Stimulated activated naive CD4-positive, alpha-beta T cell (primary cell): Measurements from ENCODE around the gene MECR.

Experiments
- DNase-seq, 6 experiments: peaks; one replicate each; lab custom pipeline; 2025; lab: John Stamatoyannopoulos, UW

MECR gene, protein sequence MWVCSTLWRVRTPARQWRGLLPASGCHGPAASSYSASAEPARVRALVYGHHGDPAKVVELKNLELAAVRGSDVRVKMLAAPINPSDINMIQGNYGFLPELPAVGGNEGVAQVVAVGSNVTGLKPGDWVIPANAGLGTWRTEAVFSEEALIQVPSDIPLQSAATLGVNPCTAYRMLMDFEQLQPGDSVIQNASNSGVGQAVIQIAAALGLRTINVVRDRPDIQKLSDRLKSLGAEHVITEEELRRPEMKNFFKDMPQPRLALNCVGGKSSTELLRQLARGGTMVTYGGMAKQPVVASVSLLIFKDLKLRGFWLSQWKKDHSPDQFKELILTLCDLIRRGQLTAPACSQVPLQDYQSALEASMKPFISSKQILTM

DNA sequence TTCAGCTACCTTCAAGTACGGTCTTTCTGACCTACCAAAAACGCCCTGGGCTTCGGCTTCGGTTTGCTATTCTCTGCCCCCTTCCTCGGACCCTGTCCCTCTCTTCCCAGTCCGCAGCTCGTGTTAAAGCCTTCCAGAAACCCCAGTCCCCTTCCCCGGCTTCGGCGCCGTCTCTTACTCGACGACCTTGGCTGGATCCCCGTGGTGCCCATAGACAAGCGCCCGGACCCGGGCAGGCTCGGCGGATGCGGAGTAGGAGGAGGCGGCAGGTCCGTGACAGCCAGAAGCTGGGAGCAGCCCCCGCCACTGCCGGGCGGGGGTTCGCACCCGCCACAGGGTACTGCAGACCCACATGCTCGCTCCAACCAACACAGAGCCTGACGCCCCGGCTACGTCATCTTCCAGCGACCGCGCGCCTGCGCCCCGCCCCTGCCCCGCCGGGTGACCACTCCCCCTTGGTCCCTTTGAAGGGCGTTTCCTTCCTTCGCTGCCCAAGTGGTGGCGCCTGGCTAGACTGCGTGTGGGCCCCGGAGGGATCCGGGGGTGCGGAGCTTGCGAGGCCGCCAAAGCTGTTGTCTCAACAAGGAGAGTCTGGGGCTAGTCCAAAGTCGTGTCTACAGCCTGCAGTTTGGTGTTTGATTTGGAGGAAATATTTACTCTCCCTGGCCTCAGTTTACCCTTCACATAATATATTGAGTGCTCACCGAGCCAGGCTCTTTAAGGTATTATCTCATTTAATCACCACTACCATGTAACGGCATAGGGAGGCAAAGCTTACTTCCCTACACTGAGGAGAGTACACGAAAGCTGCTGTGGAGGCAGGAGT is at the start of gene MECR:
TSS of gene MECR (minus strand) at position 382 of the 826 bp plus-strand sequence. CDS start at position 354, 28 bp downstream.
- peak; percentile 84 to 94 (median 90) for DNase-seq

DNA sequence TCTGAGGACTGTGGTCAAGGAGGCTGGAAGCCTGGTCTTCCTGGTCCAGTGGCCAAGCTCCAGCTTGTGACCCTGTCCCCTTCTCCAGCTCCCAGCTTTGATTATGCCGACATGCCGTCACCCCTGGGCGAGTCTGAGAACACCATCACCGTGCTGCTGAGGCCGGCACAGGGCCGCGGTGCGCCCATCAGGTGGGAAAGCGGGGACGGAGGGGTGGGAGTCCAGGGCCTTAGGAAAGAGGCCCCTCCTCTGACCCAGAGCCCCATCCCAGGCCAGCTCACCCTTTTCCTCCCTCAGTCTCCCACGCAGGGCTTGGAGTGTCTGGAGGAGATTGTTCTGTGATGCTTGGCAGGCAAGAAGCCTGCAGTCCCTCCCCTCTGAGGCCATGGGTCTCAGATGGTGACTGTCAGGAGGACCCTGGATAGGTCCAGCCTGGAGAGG is 49.2 kb upstream of the MECR start:
- no peak for DNase-seq

DNA sequence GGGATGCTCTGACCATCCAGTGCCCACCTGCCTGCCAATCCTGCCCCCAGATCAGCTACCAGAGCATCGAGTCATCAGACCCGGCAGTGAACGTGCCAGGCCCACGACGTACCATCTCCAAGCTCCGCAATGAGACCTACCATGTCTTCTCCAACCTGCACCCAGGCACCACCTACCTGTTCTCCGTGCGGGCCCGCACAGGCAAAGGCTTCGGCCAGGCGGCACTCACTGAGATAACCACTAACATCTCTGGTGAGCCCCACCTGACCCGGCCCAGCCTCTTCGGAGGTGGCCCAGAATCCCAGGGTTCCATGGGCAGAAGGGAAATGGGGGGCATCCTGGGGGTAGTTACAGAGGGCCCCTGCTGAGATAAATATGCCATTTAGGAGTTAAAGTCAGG is 48.7 kb upstream of the MECR start:
- DNase-seq = no peak

DNA sequence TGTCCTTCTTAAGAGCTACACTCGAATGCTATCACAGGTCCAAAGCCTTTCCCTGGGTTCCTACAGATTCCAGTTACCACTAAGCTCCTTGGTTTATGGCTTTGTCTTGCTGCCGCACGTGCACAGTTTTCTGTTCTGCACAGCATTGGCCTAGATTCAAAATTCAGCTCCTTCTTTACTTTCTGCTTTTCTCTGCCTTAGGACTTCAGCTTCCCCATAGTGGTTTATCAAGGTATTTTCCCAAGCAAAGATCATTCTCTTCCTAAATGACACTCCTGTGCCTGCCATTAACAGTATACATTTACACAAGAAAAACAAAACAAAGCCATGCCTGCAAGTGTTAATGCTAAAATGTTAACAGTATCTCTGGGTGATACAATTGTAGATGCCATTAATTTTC is 47.4 kb upstream of the MECR start:
- no peak for DNase-seq

DNA sequence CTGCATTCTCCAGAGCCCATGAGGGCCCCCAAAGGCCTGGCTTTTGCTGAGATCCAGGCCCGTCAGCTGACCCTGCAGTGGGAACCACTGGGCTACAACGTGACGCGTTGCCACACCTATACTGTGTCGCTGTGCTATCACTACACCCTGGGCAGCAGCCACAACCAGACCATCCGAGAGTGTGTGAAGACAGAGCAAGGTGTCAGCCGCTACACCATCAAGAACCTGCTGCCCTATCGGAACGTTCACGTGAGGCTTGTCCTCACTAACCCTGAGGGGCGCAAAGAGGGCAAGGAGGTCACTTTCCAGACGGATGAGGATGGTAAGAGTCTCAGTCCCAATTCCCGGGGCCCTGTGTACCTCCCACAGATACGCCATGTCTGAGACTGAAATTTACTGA is 44.7 kb upstream of the MECR start:
- DNase-seq = no peak

DNA sequence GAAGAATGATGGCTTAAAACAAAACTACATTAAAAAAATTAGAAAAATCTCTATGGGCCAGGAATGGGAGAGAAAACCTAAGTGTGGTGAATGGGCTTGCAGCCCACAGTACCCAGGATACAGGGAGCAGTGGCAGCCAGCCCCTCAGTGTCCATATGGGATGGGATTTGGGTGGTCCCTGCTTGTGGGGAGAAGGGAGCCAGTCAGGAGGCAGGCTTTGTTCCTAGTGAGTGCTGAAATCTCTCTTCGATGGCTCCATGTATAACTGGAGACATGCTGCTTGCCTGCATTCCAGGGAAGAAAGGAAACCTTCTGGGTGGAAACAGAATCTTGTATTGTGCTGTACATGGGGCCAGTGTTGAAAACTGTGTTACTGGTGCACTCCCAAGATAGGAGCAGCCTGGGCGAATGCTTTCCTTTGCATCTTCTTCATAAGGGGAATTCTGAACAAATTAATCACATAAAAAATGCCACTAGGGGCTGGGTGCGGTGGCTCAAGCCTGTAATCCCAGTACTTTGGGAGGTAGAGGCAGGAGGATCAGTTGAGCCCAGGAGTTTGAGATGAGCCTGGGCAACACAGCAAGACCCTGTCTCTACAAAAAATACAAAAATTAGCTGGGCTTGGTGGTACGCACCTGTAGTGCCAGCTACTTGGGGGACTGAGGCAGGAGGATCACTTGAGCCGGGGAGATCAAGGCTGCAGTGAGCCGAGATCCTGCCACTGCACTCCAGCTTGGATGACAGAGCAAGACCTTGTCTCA is 41.6 kb upstream of the MECR start:
- no peak for DNase-seq

DNA sequence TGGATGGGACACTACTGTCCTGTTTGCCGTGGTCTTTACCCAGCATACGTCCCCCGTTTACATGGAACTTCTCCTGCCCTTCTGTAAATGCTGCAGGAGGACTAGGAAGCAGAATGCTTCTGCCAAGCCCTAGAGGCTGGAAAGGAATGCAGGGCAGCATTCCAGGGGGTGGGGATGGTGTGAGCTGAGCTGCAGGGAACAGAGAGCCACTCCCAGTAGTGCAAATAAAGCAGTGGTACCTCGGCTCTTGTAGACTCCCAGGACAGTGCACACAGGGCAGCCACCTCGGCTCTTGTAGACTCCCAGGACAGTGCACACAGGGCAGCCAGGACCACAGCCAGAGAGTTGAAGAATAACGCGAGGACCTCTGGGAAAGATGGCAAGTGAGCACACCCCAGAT is 41.0 kb upstream of the MECR start:
- no peak for DNase-seq

DNA sequence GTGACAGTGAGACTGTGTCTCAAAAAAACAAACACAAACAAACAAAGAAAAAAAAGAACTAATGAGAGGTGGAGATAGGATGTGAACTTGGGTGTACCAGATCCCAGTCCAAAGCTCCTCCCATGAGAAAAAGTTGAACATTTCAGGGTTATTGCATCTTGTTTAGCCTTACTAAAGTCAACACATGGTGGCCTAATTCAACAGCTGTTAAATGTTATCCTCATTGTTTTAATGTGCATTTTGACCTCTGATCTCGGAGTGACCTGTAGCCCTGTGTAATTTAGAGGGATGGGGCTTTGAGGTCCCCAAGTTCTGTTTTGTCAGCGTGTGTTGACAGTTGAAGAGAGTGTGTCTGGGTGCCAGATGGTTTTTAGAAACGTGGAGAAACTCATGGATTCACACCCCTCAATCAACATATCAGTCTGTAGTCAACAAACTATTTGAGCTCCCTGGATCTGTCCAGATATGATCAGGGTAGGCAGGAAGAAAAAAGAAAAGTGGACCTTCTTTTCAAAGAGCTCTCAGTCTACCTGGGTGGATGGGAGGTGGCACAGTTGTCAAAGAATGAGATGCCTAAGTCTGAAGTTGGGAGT is 40.3 kb upstream of the MECR start:
- DNase-seq = no peak

DNA sequence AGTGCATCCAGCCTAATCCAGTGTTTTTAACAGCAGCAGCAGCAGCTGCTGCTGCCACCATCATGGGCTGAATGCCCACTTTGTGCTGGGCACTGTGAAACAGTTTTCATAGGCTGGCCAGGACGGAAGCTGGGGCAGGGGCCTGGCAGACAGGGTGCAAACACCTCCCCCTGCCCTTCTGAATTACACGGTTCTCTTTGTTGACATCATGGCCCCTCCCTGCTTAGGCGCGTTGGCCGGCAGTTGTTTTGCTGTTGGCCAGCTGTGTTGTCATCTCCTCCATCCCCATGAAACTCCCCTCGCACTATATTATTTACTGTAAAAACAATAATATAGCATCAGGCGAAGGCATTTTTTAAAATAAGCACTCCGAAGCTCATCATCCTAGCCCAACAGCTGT is 38.6 kb upstream of the MECR start:
- DNase-seq = no peak

DNA sequence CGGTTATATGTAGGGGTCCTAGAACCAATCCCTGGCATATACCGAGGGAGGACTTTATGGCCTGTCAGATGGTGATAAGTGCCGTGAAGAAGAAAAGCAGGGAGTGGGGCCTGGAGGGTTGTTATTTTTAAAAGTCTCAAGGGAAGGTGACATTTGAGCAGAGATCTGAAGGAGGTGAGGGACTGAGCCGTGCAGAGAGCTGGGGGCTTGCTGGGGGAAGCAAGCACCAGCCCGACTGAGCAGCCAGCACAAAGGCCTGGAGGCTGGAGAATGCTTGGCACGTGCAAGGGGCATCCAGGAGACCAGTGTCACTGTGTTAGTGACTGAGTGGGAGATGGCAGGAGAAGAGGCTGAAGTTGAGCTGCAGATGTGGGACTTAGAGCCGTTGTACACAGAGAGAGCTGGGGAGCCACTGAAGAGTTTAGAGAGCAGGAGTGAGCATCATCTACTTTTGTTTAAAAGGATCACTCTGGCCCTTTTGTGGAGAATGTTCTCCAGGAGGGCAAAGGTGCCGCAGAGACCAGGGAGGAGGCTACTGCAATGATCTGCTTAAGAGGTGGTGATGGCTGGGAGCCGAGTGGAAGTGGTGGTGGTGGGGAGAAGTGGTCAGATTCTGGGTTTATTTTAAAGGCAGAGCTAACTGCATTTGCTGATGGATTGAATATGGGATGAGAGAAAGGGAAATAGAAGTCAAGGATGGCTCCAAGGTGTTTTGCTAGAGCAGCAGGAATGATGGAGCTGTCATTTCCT is 36.8 kb upstream of the MECR start:
- no peak for DNase-seq

DNA sequence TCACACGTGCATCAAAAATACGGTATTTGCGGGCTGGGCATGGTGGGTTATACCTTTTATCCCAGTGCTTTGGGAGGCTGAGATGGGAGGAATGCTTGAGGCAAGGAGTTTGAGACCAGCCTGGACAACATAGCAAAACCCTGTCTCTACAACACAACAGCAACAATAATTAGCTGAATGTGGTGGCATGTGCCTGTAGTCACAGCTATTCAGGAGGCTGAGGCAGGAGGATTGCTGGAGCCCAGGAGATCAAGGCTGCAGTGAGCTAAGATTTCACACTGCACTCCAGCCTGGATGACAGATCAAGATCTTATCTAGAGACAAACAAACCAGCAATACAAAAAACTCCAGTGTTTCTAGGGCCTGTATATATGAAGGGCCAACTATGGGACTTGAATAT is 36.2 kb upstream of the MECR start:
- no peak for DNase-seq

DNA sequence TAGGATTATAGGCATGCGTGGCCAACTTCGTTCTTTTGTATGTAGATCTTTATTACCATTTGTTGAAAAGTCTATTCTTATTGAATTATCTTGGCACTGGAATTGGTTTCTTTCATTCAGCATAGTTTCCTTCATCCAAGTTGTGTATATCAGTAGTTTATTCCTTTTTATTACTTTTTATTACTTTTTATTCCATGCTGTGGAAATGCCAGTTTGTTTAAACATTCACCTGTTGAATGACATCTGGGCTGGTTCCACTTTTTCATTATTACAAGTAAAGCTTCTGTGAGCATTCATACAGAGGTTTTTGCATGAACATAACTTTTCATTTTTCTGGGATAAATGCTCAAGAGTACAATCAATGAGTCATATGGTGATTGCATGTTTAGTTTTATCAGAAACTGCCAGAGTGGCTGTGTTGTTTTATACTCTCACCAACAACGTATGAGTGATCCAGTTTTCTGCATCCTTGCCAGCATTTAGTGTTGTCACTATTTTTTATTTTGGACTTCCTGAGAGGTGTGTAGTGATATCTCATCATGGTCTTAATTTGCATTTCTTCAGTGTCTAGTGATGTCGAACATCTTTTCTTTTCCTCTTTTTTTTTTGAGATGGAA is 34.1 kb upstream of the MECR start:
- no peak for DNase-seq

DNA sequence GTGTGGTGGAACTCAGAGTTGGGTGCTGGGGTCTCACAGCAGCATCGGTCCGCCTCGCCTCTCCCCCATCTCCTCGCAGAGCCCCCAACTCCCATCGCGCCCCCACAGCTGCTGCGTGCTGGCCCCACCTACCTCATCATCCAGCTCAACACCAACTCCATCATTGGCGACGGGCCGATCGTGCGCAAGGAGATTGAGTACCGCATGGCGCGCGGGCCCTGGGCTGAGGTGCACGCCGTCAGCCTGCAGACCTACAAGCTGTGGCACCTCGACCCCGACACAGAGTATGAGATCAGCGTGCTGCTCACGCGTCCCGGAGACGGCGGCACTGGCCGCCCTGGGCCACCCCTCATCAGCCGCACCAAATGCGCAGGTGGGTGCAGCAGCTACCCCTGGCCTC is 29.8 kb upstream of the MECR start:
- DNase-seq = no peak

DNA sequence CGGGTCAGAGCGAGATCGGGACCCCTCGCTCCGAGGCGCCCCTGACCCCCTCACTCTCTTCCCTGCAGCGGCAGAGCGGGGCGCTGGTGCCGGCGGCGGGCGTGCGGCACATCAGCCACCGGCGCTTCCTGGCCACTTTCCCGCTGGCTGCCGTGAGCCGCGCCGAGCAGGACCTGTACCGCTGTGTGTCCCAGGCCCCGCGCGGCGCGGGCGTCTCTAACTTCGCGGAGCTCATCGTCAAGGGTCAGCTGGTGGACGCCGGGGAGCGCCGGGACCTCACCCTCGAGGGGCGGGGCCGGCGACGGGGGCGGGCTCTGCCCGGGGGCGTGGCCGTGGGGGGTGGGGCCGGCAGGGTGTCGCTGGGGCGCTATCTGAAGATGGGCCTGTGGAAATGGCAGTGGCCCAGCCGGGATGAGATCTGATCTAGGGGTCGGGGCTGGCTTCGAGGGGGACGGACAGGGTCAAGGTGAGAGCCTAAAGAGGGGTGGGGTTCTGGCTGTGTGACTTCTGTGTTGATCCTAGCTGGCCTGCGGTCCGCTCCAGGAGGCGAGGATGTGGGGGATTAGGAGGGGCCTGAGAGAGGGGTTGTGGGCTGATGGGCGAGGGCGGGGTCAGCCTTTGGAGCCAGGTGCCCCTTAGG is 29.2 kb upstream of the MECR start:
- DNase-seq = peak in 3 of 6 experiments; percentile 12 to 31 (median 26)

DNA sequence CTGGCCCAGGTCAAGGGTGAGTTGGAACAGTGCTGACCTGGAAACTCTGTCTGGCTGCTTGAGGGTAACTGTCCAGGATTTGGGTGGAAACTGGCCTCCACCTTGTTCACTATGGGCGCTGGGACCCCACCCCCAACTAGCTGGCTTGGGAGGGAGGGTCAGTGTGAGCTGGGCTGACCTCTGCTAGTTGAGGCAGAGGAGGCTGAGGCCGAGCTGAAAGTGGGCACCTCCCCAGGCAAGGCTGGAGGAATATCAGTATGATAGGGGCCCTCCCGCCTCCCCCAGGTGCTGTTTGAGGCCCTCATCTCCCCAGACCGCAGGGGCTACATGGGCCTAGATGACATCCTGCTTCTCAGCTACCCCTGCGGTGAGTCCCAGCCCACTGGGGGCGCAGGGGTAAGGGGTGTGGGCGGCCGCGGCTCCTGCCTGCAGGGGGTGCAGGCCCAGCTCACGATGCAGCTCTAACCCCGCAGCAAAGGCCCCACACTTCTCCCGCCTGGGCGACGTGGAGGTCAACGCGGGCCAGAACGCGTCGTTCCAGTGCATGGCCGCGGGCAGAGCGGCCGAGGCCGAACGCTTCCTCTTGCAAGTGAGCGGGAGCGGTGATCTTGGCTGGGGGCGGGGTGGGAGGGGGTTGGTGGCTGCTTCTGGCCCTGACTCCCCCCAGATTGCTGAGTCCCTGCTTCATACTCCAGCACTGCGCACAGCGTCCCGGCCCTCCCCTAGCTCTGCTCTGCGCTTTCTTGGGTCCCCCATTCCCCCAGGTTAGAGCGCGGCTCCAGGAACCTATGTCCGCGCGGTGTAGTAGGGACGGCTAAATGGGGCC is 28.5 kb upstream of the MECR start:
- DNase-seq = peak in 1 of 6 experiments; percentile 26

DNA sequence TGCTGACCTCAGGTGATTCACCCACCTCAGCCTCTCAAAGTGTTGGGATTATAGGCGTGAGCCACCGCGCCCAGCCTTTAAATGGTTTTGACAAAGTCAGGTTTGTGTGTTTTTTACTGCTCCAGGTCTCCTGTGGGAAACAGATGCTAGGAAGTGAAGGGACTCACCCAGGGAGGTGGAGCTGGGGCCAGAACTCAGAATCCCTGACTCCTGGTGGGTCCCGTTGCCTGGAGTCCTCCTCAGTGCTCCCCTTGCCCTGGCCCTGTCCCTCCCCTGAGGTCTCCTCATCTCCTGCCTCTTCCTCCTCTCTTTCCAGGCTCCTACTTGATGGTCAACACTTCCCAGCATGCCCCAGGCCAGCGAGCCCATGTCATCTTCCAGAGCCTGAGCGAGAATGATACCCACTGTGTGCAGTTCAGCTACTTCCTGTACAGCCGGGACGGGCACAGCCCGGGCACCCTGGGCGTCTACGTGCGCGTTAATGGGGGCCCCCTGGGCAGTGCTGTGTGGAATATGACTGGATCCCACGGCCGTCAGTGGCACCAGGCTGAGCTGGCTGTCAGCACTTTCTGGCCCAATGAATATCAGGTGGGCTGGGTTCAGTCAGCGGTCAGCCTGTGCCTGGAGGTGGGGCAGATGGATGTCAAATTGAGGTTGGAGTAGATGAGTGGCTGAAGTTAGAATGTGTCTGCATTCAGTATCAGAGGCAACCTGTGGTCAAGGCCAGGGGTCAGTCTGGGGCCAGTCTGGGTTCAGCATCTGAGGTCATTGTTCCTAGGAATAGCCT is 27.6 kb upstream of the MECR start:
- no peak for DNase-seq

DNA sequence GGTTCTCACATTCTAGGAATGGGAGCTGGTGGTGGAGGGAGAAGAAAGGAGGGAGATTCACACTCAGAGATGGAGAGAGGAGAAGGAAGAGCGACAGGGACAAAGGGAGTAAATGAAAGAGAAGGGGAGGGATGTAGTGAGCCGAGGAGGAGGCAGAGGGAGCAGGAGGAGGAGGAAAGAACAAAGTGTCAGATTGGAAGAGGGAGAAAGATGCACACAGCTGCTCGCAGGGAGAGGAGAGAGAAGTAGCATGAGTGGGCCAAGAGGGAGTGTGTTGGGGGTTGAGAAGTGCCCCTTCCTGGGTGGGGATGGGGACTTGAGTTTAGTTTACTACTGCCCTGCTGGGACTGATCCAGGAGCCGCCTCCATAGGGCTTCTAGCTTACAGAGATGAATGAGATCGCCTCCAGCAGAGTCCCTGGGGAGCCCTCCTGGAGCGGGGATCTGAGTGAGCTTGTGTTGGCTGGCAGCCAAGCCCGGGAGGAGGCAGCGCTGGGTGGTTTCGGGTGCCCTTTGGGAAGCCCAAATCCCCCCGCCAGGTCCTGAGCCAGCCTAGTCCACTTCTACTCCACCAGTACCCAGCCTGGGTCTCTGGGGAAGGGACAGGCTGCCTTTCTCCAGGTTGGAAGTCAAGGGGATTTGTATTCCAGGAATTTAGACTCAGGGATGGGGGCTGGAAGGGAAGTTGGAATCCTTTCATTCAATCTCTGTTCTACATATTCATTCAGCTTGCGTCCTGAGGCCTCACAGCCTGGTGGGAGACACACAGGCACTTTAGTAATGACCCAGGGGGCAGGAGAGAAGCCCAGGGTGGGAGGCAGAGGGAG is 26.5 kb upstream of the MECR start:
- no peak for DNase-seq

DNA sequence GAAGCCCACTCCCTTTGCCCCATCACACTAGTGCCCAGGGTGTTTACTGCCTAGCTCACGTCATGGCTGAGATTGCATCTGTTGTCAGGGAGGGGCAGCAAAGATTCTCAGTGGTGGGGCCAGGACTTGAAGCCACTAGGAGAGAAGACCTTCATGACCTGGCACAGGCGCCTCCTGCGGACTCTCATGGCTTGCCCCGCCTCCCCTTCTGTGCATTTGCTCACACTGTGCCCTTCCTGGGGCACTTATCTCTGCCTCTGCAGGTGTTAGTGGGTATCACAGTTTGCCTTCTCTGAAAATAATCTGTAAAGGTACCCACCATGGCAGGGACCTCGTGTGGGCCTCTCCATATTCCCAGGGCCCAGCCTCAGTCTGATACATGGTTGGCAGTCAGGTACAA is 25.7 kb upstream of the MECR start:
- no peak for DNase-seq
